RPMI8226 (cell line): ENCODE results near the gene STPG3.

Source experiments
- DNase-seq: peaks from one replicate; pipeline ENCODE4 v3.0.0-alpha.2; 2015

The STPG3 gene

GRCh38 chr9:137222190-137223077, 28.7 kb upstream of the STPG3 start, which contains the start of gene RNF208:
Gene RNF208, minus strand, starts transcription at chr9:137222240. Its CDS starts 1,028 bp downstream, at chr9:137221212.
- DNase-seq = peak; percentile 51

GRCh38 chr9:137223078-137223970, 27.8 kb upstream of the STPG3 start:
- DNase-seq = peak; percentile 100

GRCh38 chr9:137224830-137225694, 26.0 kb upstream of the STPG3 start, which contains the start of gene CYSRT1:
Gene CYSRT1, plus strand, starts transcription at chr9:137225174. Its CDS starts 448 bp downstream, at chr9:137225622.
- peak; percentile 97 for DNase-seq

GRCh38 chr9:137225699-137226331, 25.3 kb upstream of the STPG3 start:
- DNase-seq = no peak

- no peak for DNase-seq
Observed at GRCh38 chr9:137226338-137227053, 24.6 kb upstream of the STPG3 start.

- peak; percentile 92 for DNase-seq
Observed at GRCh38 chr9:137227054-137227852, 23.8 kb upstream of the STPG3 start, which contains the start of gene RNF224. Gene RNF224, plus strand, starts transcription at chr9:137227502. Its CDS starts 834 bp downstream, at chr9:137228336.

- no peak for DNase-seq
Observed at GRCh38 chr9:137227853-137228505, 23.1 kb upstream of the STPG3 start.

GRCh38 chr9:137228506-137228967, 22.5 kb upstream of the STPG3 start:
- DNase-seq = no peak

- DNase-seq = no peak
Observed at GRCh38 chr9:137228968-137229896, 21.9 kb upstream of the STPG3 start.

- DNase-seq = no peak
Observed at GRCh38 chr9:137229903-137230704, 21.0 kb upstream of the STPG3 start.

GRCh38 chr9:137230705-137231371, 20.2 kb upstream of the STPG3 start, which contains the start of gene SLC34A3:
Gene SLC34A3, plus strand, starts transcription at chr9:137230901. Its CDS starts 802 bp downstream, at chr9:137231703.
- DNase-seq = no peak

GRCh38 chr9:137231372-137232039, 19.6 kb upstream of the STPG3 start:
- no peak for DNase-seq

GRCh38 chr9:137232101-137232500, 19.0 kb upstream of the STPG3 start:
- DNase-seq = no peak

- DNase-seq = no peak
Observed at GRCh38 chr9:137232510-137232909, 18.6 kb upstream of the STPG3 start.

- DNase-seq = peak; percentile 56
Observed at GRCh38 chr9:137233143-137233980, 17.7 kb upstream of the STPG3 start.
